Liver (tissue), 9 donors: ENCODE data around the gene ALG10. TPM values are rescaled to one million over a fixed set of nuclear protein-coding genes. Genes with fewer than 3 reads are reported as not detected.

Experiments
- DNase-seq: peaks from one replicate; pipeline ENCODE4 v3.0.0-alpha.2; 2017; ENCODE audit warnings: low spot score
- H3K27ac ChIP-seq, 2 donors: one replicate each; pipeline ENCODE4 v1.7.0; 2013; ENCODE audit warnings: inconsistent platforms in 2 of 2, low read length in 2 of 2, control low read depth in 1 of 2, low read depth in 1 of 2, mild to moderate bottlenecking in 1 of 2
- H3K27me3 ChIP-seq, 4 donors: one replicate each; pipeline versions ENCODE4 v1.6.1 to v1.7.0; 2013; ENCODE audit warnings: low read length in 3 of 4, inconsistent platforms in 1 of 4, mild to moderate bottlenecking in 1 of 4, moderate library complexity in 1 of 4; ENCODE audit not compliant: control insufficient read depth in 4 of 4, insufficient read depth in 4 of 4
- H3K36me3 ChIP-seq, 4 donors: one replicate each; pipeline versions ENCODE4 v1.6.1 to v1.7.0; 2013; ENCODE audit warnings: low read length in 3 of 4, mild to moderate bottlenecking in 3 of 4, low read depth in 1 of 4, moderate library complexity in 1 of 4; ENCODE audit not compliant: control insufficient read depth in 4 of 4, insufficient read depth in 3 of 4
- H3K4me1 ChIP-seq, 4 donors: one replicate each; pipeline versions ENCODE4 v1.6.1 to v1.7.0; 2013; ENCODE audit warnings: low read length in 3 of 4, mild to moderate bottlenecking in 3 of 4, moderate library complexity in 1 of 4; ENCODE audit not compliant: control insufficient read depth in 4 of 4, insufficient read depth in 4 of 4
- H3K4me3 ChIP-seq, 3 donors: one replicate each; pipeline versions ENCODE4 v1.6.1 to v1.7.0; 2013; ENCODE audit warnings: low read length in 3 of 3, control low read depth in 1 of 3, low read depth in 1 of 3, mild to moderate bottlenecking in 1 of 3
- H3K9ac ChIP-seq, 2 donors: one replicate each; pipeline ENCODE4 v1.7.0; 2013; ENCODE audit warnings: low read length in 2 of 2, mild to moderate bottlenecking in 2 of 2, moderate library complexity in 2 of 2, control low read depth in 1 of 2, low read depth in 1 of 2
- H3K9me3 ChIP-seq, 4 donors: one replicate each; pipeline versions ENCODE4 v1.6.1 to v1.7.0; 2013; ENCODE audit warnings: low read length in 3 of 4; ENCODE audit not compliant: control insufficient read depth in 4 of 4
- CTCF ChIP-seq: fragments of 150-350 bp; IDR thresholded peaks from 2 replicates; pipeline ENCODE4 v1.5.1; 2017; ENCODE audit warnings: improper control_type of control experiment, low read depth, low read length; ENCODE audit not compliant: missing input control
- EGR1 ChIP-seq, 2 donors: IDR thresholded peaks; 2 replicates each; pipeline ENCODE4 v1.6.1; 2016 to 2018; ENCODE audit warnings: antibody characterized with exemption in 2 of 2, low read depth in 2 of 2
- FOXA1 ChIP-seq: IDR thresholded peaks from 2 replicates; pipeline ENCODE4 v1.6.1; 2016; ENCODE audit warnings: antibody characterized with exemption
- FOXA2 ChIP-seq: IDR thresholded peaks from 2 replicates; pipeline ENCODE4 v1.6.1; 2016; ENCODE audit warnings: antibody characterized with exemption
- GABPA ChIP-seq, 2 donors: IDR thresholded peaks in 1 of 2; conservative IDR thresholded peaks in 1 of 2; 2 replicates each; pipeline ENCODE4 v1.6.1; 2016; ENCODE audit warnings: antibody characterized with exemption in 2 of 2, mild to moderate bottlenecking in 1 of 2, moderate library complexity in 1 of 2
- HNF4A ChIP-seq, 2 donors: conservative IDR thresholded peaks; 2 replicates each; pipeline ENCODE4 v1.6.1; 2016; ENCODE audit warnings: antibody characterized with exemption in 2 of 2, mild to moderate bottlenecking in 2 of 2
- HNF4G ChIP-seq: IDR thresholded peaks from 2 replicates; pipeline ENCODE4 v1.6.1; 2016; ENCODE audit warnings: antibody characterized with exemption
- JUND ChIP-seq, 2 donors: IDR thresholded peaks; 2 replicates each; pipeline ENCODE4 v1.6.1; 2016; ENCODE audit warnings: antibody characterized with exemption in 2 of 2
- MAX ChIP-seq: IDR thresholded peaks from 2 replicates; pipeline ENCODE4 v1.6.1; 2016; ENCODE audit warnings: antibody characterized with exemption
- NR2F2 ChIP-seq: IDR thresholded peaks from 2 replicates; pipeline ENCODE4 v1.6.1; 2016; ENCODE audit warnings: antibody characterized with exemption
- RAD21 ChIP-seq, 2 donors: IDR thresholded peaks; 2 replicates each; pipeline ENCODE4 v1.6.1; 2016; ENCODE audit warnings: antibody characterized with exemption in 2 of 2, mild to moderate bottlenecking in 2 of 2
- RXRA ChIP-seq, 2 donors: IDR thresholded peaks; 2 replicates each; pipeline ENCODE4 v1.6.1; 2017 to 2018; ENCODE audit warnings: antibody characterized with exemption in 2 of 2, mild to moderate bottlenecking in 1 of 2
- SP1 ChIP-seq: IDR thresholded peaks from 2 replicates; pipeline ENCODE4 v1.6.1; 2018; ENCODE audit warnings: antibody characterized with exemption, mild to moderate bottlenecking
- TAF1 ChIP-seq: conservative IDR thresholded peaks from 2 replicates; pipeline ENCODE4 v1.6.1; 2016; ENCODE audit warnings: antibody characterized with exemption, mild to moderate bottlenecking
- YY1 ChIP-seq: IDR thresholded peaks from 2 replicates; pipeline ENCODE4 v1.6.1; 2016; ENCODE audit warnings: antibody characterized with exemption, mild to moderate bottlenecking
- ZBTB33 ChIP-seq: IDR thresholded peaks from 2 replicates; pipeline ENCODE4 v1.6.1; 2016; ENCODE audit warnings: antibody characterized with exemption
- WGBS: extraction: QIAGEN DNeasy Blood & Tissue Kit; methylation state at CpG from one replicate; pipeline ENCODE4 v1.1.7; 2013; 5-methylcytosine and 5-hydroxymethylcytosine counted together
- polyA plus RNA-seq, 2 donors: library from polyadenylated mRNA; stranded (reverse) in 1 of 2; unstranded in 1 of 2; fragments of 200-250 nt in 1 of 2; fragments of >200 nt in 1 of 2; fragmentation: Nextera tagmentation in 1 of 2; extraction: Ambion mirVana in 1 of 2; gene quantifications; one replicate each; pipeline versions ENCODE4 v1.2.1 to v1.2.3, GENCODE V29; 2013 to 2015
- total RNA-seq, 2 donors: library from RNA; depleted of rRNA; stranded (reverse); fragments of >200 nt; gene quantifications; one replicate each; pipeline ENCODE4 v1.2.3, GENCODE V29; 2014
- TF ChIP-seq, protein P1 (sequence below): IDR thresholded peaks from 2 replicates; pipeline ENCODE4 v1.6.1; 2016; ENCODE audit warnings: antibody characterized with exemption, mild to moderate bottlenecking
- TF ChIP-seq, protein P2 (sequence below): IDR thresholded peaks from 2 replicates; pipeline ENCODE4 v1.6.1; 2016; ENCODE audit warnings: antibody characterized with exemption
- donor health status: healthy.
- donor health status: healthy.
- donor health status: healthy.
- donor health status: healthy.
- donor health status: healthy.

The ALG10 gene
- total and polyA plus RNA-seq, 4 donors: 0.44 to 12.7 (median 4.2) TPM

GRCh38 chr12:34048714-34049113 is 26.4 kb downstream of the ALG10 start (continued):
- TF ChIP-seq YY1 (no peak), NR2F2 (no peak)

- Histone ChIP-seq H3K27me3 (no peaks in the 10 kb centered on the region), H3K4me1 (no peaks in the 10 kb centered on the region), H3K9me3 (peaks cover 0 to 8% (median 4%) of the 10 kb centered on the region in 4 donors), H3K4me3 (no peak overlapping the region), H3K9ac (no peak overlapping the region), H3K36me3 (no peaks in the 10 kb centered on the region), H3K27ac (no peak overlapping the region)
- WGBS: 59% methylated on average over 1 of the region's 1 CpG
- TF ChIP-seq ZBTB33 (no peak), JUND (IDR thresholded peaks at IDR 0.05) (no peak), FOXA2 (no peak), NR2F2 (no peak), HNF4A (conservative IDR thresholded peaks at IDR 0.05) (no peak), RXRA (IDR thresholded peaks at IDR 0.05) (no peak), YY1 (no peak)
- no peak for DNase-seq
These were observed 29.2 kb downstream of the ALG10 start for GRCh38 chr12:34051486-34051885.

GRCh38 chr12:34054938-34055337 is 32.6 kb downstream of the ALG10 start:
- no peaks in the 10 kb centered on the region for H3K36me3 ChIP-seq
- no peak overlapping the region for H3K9ac ChIP-seq
- no peak overlapping the region for H3K27ac ChIP-seq
- TF ChIP-seq MAX (no peak), YY1 (no peak), JUND (IDR thresholded peaks at IDR 0.05) (no peak), NR2F2 (no peak), SP1 (no peak), RAD21 (IDR thresholded peaks at IDR 0.05) (no peak), ZBTB33 (no peak), CTCF (no peak), RXRA (IDR thresholded peaks at IDR 0.05) (no peak), FOXA1 (no peak), FOXA2 (no peak), TAF1 (no peak), HNF4G (no peak), GABPA (IDR thresholded peaks at IDR 0.05 in 1 of 2, conservative IDR thresholded peaks at IDR 0.05 in 1 of 2) (no peak), HNF4A (conservative IDR thresholded peaks at IDR 0.05) (no peak), EGR1 (IDR thresholded peaks at IDR 0.05; ENCODE audit: low read depth in 2 of 2) (no peak)
- TF ChIP-seq, protein P1, sequence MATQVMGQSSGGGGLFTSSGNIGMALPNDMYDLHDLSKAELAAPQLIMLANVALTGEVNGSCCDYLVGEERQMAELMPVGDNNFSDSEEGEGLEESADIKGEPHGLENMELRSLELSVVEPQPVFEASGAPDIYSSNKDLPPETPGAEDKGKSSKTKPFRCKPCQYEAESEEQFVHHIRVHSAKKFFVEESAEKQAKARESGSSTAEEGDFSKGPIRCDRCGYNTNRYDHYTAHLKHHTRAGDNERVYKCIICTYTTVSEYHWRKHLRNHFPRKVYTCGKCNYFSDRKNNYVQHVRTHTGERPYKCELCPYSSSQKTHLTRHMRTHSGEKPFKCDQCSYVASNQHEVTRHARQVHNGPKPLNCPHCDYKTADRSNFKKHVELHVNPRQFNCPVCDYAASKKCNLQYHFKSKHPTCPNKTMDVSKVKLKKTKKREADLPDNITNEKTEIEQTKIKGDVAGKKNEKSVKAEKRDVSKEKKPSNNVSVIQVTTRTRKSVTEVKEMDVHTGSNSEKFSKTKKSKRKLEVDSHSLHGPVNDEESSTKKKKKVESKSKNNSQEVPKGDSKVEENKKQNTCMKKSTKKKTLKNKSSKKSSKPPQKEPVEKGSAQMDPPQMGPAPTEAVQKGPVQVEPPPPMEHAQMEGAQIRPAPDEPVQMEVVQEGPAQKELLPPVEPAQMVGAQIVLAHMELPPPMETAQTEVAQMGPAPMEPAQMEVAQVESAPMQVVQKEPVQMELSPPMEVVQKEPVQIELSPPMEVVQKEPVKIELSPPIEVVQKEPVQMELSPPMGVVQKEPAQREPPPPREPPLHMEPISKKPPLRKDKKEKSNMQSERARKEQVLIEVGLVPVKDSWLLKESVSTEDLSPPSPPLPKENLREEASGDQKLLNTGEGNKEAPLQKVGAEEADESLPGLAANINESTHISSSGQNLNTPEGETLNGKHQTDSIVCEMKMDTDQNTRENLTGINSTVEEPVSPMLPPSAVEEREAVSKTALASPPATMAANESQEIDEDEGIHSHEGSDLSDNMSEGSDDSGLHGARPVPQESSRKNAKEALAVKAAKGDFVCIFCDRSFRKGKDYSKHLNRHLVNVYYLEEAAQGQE: no peak
- TF ChIP-seq, protein P2, sequence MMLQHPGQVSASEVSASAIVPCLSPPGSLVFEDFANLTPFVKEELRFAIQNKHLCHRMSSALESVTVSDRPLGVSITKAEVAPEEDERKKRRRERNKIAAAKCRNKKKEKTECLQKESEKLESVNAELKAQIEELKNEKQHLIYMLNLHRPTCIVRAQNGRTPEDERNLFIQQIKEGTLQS: no peak
- DNase-seq: no peak
- peaks cover 0 to 3% (median 0%) of the 10 kb centered on the region in 4 donors for H3K9me3 ChIP-seq
- 28% methylated on average over 1 of the region's 1 CpG for WGBS
- no peak overlapping the region for H3K4me3 ChIP-seq
- H3K27me3 ChIP-seq: no peaks in the 10 kb centered on the region
- no peaks in the 10 kb centered on the region for H3K4me1 ChIP-seq
